PC-3 (cell line): ENCODE data around the gene GBE1.

Source experiments
- EZH2 ChIP-seq: fragments of 300-600 bp; sonication (generic); IDR thresholded peaks from one replicate; pipeline ENCODE4 v1.6.1; 2017; ENCODE audit warnings: antibody characterized with exemption, mild to moderate bottlenecking, low read length; ENCODE audit not compliant: unreplicated experiment
- EZH2phosphoT487 ChIP-seq: fragments of 300-600 bp; sonication (generic); IDR thresholded peaks from 2 replicates; pipeline ENCODE4 v1.6.1; 2018; ENCODE audit warnings: mild to moderate bottlenecking, antibody characterized with exemption, low read length, borderline replicate concordance
- TF ChIP-seq, protein P1 (sequence below): fragments of 300-600 bp; sonication (generic); conservative IDR thresholded peaks from 2 replicates; pipeline ENCODE4 v1.5.1; 2017; ENCODE audit warnings: antibody characterized with exemption, low read depth, mild to moderate bottlenecking, low read length

DNA sequence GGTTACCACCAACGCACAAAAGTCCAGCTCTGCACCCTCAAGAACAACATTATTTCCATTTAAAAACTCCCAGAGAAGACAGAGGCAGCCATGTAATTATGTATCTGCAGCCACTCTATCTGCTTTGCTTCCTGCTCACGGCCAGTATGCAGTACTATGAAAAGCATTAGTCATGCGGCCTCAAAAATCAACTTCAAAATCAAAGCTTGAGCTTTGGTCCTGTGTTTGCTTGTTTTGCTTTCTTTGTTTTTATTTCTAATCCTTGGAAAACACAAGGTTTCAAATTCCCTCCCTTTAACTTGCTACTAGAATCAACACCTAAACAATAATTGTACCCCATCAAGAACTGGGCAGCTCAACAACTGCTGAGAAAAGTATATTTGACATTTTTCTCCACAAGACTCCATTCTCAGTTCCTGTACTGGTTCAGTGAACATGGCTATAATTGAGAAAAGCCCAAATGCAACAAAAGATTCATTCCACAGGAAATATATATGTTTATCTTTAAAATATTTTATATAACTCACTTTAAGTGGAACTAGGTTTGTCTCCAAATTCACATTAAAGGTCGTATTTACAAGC is 37.6 kb downstream of the GBE1 start:
- TF ChIP-seq, protein P1, sequence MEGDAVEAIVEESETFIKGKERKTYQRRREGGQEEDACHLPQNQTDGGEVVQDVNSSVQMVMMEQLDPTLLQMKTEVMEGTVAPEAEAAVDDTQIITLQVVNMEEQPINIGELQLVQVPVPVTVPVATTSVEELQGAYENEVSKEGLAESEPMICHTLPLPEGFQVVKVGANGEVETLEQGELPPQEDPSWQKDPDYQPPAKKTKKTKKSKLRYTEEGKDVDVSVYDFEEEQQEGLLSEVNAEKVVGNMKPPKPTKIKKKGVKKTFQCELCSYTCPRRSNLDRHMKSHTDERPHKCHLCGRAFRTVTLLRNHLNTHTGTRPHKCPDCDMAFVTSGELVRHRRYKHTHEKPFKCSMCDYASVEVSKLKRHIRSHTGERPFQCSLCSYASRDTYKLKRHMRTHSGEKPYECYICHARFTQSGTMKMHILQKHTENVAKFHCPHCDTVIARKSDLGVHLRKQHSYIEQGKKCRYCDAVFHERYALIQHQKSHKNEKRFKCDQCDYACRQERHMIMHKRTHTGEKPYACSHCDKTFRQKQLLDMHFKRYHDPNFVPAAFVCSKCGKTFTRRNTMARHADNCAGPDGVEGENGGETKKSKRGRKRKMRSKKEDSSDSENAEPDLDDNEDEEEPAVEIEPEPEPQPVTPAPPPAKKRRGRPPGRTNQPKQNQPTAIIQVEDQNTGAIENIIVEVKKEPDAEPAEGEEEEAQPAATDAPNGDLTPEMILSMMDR: no peak
- TF ChIP-seq EZH2 (no peak), EZH2phosphoT487 (no peak)
